Stimulated activated CD4-positive, alpha-beta T cell treated with anti-CD3 and anti-CD28 coated beads, Interleukin-1b, Interleukin-23, amount 100 ng/mL, for 48 hours (primary cell): ENCODE measurements around the gene RIMBP2.
"Not testable (repeated sequence)": the region's sequence is repeated elsewhere in the genome, so short reads cannot be mapped to it uniquely, and the experiment has no call there.

Source experiments
- DNase-seq: peaks from one replicate; pipeline ENCODE4 v3.0.0-alpha.2; 2020

The RIMBP2 gene

DNA sequence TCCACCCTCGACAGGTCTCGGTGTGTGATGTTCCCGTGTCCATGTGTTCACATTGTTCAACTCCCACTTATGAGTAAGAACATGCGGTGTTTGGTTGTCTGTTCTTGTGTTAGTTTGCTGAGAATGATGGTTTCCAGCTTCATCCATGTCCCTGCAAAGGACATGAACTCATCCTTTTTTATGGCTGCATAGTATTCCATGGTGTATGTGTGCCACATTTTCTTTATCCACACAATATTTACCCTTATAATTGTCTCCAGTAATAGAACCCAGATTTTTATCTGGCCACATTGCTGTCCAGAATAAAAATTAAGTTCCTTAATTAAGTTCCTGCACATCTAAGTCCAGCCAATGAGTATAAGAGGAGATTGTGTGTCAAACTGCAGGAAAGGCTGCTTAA lies 22.3 kb upstream of the RIMBP2 start:
- DNase-seq = not testable (repeated sequence)

DNA sequence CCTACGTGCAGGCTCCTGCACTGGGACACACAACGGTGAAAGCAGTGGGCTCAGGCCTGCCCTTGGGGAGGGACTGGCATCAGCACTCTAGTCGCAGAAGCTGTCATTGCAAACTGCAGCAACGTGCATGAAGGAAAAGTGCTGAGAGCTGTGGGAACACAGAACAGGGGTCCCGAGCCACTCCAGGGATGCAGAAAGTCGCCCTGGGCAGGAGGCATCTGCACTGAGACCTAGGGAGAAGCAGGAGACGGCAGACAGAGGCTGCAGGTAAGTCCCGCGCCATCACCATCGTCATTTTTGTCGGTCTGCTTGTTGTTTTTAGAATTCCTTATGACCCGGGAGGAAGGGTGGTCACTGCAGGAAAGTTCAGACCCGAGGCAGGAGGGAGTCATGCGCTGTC lies 21.6 kb upstream of the RIMBP2 start:
- no peak for DNase-seq

DNA sequence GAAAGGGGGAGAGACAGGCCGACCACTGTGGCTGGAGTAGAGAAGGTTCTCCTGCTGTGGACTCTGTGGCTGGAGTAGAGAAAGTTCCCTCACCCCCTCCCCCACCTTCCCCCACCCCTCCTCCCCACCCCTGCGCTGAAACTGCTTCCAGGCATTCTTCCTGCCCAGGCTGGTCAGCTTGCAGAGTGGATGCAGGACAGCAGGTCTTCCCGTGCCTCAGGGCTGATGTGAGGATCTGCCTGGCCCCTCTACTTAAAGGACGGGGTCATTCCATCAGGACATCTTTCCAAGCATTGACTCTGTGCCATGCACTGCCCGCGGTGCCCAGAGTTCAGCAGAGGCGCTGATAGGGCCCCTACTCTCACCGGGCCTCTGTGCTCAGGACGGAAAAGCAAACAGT lies 13.2 kb upstream of the RIMBP2 start:
- no peak for DNase-seq

DNA sequence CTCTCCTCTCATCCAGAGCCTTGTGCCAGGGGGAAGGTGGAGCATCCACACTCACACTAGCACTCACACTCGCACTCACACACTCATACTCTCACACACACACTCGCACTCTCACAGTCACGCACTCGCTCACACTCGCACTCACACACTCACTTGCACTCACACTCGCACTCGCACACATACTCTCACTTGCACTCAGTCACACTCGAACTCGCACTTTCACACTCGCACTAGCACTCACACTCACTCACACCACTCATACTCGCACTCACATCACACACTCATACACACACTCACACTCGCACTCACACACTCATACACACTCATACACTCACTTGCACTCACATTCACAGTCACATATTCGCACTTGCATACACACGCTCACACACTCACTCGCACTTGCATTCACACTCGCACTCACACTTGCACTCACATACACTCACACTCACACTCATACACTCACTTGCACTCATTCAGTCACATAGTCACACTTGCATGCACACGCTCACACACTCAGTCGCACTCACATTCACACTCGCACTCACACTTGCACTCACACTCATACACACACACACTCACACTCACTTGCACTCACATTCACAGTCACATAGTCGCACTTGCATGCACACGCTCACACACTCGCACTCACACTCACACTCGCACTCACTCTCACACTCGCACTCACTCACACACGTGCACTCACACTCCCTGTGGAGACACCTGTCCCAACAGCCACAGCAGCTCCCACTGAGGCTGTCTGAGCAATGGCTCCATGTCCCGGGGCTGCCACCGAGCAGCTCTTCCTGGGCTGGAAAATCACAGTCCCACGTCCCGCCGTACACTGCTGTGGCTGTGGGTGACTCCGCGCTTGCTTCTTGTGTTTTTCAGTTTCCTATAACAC lies 12.3 kb upstream of the RIMBP2 start:
- no peak for DNase-seq

DNA sequence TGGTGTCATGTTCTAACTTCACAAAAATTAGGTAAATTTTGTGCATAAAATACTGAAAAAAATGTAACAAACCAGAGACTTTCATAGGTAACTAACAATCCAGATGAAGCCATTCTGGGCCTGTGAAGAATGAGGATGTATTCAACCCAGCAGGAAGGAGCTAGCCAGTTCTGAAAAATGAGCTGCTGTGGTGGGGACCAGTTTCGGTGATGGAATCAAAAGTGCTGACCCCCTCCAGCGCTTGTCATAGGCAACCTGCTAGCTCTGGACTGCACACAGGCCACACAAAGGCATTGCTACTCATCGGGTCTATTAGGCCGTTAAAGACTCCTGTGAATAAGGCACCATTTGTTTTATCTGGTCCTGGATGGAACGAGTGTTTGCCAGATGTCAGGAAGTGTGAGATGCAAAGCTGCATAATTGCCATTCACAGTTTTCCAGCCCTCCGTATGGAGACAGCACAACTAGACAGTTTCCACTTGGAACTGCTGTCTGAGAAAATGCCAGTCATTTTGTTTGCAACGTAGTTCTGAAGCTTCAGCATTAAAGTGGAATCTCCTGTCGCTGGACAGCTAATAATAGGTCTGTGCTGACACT lies 3.3 kb upstream of the RIMBP2 start:
- DNase-seq = no peak

DNA sequence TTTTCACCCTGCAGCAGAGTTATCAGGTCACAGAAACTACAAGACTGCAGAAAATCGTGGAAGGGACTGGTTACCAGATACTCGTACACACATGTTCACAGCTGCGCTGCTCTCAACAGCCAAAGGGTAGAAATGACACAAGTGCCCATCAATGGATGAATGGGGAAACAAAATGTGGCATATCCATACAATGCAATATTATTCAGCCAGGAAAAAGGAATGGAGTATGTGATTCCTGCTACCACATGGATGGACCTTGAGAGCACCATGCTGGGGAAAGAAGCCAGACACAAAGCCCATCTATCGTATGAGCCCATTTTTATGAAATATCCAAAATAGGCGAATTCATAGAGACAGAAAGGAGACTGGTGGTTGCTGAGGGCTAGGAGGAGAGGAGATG lies 1.7 kb upstream of the RIMBP2 start:
- DNase-seq = no peak

DNA sequence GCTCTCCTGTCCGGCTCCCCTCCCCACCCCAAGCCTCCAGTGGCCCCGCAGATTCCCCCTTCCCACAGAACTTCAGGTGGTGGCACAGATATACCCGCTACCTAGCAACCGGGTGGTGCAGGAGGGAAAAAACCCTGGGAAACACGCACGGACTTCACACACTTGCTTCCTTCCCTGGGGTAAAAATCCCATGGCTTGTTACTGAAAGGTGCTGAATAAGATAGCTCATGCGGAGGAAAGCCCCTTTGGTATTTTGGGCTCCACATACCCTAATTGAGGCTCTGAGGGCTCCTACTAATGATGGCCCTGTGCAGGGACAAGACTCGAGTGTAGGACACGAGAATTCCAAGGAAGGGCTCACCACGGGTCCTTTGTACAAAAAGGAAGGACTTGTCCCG lies 869 bp upstream of the RIMBP2 start:
- no peak for DNase-seq

DNA sequence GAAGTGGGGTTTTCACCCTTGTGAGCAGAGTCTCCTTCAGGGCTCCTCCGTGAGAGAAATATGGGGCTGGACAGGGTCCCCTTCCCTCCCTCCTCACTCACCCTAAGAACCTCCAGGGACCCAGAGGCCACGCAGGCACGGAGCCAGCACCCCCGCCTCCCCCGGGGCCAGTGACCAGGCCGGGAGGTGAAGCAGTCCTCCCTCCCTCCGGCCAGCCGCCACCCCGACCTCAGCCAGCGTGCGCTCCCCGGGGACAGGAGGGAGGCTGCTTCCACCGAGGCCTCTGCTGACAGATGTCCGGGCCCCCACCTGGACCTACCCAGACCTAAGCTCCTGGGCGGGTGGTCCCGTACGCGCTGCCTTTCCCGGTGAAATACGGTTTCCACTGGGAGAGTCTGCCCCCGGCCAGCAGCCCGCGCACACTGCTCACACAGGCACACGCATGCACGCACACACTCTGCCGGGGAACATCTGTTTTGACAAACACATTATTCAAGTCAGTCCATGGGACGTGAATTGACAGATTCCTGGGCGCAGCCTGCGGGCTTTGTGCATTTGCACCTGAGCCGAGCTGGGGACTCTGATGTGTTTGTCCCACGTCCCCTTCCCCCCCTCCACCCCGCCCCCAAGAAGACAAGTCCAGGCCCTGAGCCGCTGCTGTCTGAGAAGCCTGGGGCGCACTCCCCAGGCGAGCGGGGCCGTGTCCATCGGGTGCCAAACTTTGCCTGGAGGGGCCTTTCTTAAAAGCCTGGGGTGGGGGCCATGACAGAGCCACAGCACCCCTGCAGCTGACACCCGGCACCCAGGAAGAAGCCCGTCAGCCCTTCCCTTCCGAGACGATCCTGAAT lies 725 bp downstream of the RIMBP2 start:
- DNase-seq = no peak

DNA sequence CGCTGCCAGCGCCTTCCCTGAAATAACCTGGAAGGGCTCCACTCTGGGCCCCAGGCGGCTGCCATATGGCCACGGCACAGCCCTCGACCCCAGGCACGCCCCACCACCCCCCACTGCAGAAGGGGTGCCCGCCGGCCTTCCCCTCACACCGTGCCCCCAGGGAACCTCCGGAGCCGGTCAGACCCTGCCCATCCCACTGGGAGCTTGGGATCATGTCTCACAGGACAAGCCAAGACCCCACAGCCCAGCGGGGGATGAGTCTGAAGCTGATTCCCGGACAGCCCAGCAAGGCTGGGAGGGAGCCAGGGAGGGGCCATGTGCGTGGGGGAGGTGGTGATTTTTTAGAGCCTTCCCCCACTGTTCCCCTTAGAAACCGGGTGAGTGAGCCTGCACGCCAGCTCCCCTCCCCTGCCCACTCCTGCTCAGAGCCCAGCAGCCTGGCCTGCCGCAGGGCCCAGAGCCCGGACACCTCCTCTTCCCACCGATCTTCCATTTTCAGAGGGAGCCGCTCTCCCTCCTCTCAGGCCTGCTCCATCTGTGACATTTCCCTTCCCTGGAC lies 1.4 kb downstream of the RIMBP2 start:
- no peak for DNase-seq

DNA sequence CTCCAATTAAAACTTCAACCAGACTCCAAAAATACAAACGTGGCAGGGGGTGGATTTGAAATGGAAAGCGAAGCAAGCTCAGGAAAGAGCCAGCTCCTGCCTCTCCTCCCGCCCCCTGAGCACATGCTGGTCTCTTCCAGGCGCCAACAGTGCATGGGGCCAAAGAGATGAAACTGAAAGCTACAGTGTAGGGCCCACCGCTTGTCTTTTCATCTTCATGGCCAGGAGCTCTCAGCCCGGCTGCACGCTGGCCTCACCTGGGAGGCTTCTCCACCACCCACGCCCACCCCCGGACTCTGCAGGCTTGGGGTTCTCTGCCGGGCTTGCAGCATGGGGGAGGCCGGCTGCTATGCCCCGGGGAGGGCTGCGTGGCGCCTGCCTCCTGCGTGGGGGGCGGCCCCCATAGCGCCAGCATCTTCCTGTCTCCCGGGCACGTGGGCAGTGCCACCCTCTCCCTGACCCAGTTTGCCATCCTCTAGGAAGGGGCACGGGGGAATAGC lies 2.0 kb downstream of the RIMBP2 start:
- no peak for DNase-seq

DNA sequence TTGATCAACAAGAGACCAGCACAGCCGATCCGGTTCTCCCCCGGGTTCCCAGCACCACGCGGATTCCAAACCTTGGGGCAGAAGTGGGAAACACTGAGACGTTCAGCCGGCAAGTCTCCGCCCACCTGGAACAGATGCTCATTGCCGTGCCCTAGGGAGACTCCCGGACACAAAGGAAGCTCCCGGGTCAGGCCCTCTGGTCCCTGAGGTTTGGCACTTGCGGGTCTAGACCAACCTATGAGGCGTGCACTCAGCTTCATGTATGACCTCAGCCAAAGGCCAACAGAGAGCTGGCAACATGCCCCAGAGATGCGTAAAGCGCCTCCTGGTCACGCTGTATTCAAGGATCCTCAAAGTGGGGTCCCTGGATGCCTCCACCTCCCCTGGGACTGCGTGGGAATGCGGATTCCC lies 2.5 kb downstream of the RIMBP2 start:
- DNase-seq = no peak

DNA sequence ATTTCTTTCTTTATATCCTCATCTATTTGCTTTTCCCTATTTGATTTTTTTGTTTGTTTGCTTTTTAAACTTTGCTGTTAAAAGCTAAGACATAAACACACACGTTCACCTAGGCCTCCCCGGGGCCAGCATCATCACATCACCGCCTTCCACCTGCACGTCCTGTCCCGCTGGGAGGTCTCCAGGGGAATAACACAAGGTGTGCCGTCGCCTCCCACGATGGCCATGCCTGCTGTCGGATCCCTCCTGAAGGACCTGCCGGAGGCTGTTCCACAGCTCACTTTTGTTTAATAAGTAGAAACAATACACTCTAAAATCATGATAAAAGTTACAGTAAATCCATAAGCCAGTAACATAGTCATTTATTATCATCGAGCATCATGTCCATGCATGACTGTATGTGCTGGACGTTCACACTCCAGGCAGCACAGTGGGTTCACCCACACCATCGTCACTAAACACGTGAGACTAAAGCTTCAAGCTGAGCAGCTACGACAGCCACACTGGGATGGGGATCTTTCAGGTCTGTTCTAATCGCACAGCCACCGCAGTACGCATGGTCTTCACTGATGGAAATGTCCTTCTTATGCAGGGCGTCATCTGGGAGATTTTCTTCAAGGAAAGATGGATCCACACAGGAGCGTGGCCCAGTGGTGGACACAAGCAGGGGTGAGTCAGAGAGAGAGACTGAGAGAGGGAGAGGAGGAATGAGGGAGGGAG lies 3.6 kb downstream of the RIMBP2 start:
- no peak for DNase-seq

DNA sequence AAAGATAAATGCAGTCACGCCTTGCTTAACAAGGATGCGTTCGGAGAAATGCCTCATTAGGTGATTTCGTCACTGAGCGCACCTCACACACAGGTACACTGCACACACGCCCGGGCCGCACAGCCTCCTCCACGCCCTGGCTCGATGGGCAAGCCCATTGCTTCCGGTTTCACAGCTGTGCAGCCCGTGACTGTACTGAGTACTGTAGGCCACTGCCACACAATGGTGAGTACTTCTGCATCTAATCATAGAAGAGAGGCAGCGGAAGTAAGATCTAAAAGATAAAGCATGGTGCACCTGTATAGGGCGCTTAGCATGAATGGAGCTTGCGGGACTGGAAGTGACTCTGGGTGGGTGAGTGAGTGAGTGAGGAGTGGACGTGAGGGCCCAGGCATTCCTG lies 4.3 kb downstream of the RIMBP2 start:
- DNase-seq = no peak

DNA sequence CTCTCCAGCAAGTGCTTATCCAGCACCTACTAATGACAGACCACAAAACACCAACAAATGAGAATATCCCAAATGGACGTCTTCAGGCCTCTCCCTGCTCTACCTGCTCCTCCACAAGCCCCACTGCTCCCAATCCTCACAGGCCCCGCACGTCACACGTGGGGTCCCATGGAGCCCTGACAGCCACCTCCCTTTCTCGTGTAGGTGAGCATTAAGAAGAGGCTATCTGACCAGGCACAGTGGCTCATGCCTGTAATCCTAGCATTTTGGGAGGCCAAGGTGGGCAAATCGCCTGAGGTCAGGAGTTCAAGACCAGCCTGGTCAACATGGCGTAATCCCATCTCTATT lies 5.4 kb downstream of the RIMBP2 start:
- no peak for DNase-seq

DNA sequence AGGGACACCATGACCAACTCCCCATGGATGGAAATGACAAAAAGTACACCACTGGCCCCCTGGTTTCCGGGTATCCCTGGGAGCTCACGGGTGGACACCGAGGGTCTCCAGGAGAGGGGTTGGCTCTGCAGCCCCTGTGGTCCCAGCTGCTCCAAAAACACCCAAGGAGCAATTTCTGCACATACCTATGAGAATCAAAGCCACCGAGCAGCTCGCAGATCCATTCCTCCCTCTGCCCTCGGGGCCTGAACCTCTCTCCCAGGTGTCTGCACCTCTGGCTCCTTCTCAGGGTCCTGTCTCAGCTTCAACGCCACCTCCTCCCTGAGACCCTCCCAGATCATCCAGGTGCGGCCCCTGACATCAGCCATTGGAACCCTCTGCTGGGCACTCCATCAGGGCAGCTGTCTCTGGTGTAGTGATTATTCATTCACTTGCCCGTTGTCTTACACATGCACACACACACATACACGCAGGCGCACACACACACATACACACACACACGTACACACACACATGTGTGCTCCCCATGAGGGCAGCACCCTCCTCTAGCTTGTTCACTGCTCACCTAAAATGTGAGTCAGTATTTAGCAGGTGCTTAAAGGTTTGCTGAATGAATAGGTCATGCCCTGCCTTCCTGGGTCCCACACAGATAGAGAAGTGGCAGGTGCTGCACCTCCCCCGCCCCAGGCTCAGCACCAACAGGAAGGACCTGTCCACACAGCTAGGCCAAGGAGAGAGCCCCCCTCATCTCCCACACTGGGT lies 5.9 kb downstream of the RIMBP2 start:
- DNase-seq = no peak

DNA sequence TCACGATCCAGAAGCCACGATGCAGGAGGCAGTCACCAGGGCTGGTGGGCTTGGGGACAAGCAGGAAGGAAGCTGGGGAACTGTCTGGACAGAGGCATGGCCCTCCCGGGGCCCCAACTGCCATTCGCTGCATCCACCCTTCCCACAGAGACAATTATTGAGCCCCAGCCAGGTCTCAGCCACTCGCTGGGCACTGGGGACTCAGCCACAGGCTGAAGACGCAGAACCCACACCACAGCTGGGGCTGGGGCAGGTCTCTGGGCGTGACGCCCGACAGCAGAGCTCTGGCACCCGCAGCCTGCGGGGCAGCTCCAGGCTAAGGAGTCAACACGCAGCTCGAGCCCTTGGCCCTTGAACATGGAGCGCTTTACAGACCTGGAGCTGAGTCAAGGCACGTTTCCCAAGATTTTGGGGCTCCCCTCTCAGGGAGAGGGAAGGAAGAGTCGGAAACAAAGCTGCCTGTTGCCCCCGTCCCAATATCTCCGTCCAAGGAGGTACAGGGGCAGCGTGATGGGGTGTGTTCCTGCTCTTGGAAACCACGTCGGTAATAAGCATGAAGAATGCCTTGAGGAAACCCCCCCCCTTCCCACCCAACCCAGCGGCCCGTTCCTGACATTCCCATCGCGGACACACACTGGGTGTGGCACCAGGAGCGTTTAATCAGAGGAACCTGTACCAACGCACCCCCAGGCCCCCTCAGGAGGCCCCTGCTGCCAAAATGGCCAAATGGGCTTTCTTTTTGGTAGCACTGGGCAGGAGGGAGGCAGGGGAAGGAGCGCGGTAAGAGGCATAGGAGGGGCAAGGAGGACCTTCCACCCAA lies 6.7 kb downstream of the RIMBP2 start:
- DNase-seq = no peak

DNA sequence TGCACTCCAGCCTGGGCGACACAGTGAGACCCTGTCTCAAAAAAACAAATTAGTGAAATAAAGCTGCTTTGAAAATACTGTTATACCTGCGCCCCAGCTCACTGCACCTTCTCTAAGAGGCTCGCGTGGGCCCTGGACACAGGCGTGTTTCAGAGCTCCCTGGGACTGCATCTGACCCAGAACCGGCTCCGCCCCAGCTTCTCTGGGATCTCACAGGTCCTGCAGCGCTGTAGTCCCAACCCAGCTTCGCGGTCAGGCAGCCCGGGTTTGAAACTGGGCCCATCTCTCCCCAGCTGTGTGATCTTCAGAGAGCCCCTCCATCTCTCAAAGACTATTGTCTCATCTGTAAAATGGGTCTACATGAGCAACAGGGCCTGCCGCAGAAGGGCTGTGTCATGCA lies 7.5 kb downstream of the RIMBP2 start:
- no peak for DNase-seq

DNA sequence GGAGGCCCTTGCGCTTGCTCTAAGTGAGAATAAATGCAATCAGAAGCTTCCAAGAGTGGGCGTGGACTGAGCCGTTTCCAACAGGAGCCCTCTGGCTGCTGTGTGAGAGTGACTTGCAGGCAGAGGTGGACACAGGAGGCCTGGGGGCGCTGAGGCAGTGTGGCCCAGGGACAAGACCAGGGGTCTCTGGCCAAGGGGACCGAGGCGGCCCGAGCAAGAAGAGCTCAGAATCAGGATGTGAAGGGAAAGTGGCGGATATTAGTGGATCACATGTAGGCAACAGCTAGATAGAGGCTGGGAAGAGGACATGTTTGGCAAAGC lies 8.6 kb downstream of the RIMBP2 start:
- no peak for DNase-seq

DNA sequence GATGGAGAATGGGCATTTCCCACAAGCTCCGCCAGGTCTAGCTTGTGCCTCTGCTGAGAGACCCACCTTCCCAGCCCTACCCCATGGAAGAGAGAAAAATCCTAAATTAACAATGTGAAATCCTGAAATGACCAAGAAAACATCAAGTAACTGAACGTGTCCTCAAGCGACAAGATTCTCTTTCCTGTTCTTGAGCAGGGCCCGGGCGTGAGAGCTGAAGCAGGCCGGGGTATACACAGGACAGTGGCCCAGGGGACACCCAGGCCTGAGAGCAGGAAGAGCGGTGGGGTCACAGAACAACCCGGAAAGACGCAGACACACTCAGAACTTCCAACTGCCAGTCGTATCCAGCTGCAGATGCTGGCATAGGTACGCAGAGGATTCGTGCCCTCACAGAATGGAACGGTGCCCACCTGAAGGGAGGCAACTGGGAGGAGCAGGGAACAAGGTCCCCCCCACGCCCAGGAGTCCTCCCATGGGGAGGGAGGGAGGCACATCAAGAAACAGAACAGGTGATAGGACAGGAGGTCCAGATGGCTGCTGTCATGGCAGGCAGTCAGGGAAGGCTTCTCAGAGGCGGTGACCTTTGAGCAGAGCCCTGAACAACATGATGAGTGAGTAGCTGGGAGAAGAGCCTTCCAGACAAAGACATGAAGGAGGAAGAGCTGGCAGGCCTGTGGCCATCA lies 9.1 kb downstream of the RIMBP2 start:
- no peak for DNase-seq

DNA sequence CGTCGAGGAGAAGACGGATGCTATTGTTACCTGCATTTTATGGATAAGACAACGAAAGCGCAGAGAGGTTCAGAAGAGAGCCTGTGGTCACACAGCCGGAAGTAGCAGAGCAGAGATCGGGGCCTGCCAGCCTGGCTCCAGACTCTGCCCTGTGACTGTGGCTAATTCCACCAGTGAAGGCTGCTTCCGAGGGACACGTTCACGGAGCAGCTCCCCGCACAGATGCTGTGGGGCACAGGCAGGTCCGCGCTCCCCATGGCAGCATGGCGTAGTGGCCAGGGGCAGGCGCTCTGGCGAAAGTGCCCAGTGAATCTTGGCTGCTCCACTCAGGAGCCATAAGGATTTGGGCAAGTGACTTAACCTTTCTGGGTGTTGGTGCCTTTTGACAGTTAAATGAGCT lies 9.8 kb downstream of the RIMBP2 start:
- no peak for DNase-seq
